GM23338 (cell line): ENCODE measurements around the gene TTPAL. TPM values are rescaled to one million over a fixed set of nuclear protein-coding genes. Genes with fewer than 3 reads are reported as not detected.

ENCODE experiments used
- ATAC-seq: fragments of 200-7000 bp; cut with Tn5 transposase; 3 replicates; pipeline ENCODE4 v1.9.1; 2020
- DNase-seq: peaks from one replicate; pipeline ENCODE4 v3.0.0-alpha.2; 2015; ENCODE audit warnings: low spot score
- H2AFZ ChIP-seq: fragments of 200-600 bp; sonication (generic); 2 replicates; pipeline ENCODE4 v1.8.0; 2016; ENCODE audit warnings: antibody characterized with exemption, mild to moderate bottlenecking, moderate library complexity
- H3F3A ChIP-seq: fragments of 200-600 bp; sonication (generic); replicated peaks from 2 replicates; pipeline ENCODE4 v1.8.0; 2017; ENCODE audit warnings: antibody characterized with exemption, mixed run types, low read depth
- H3K27ac ChIP-seq: fragments of 200-600 bp; sonication (generic); 2 replicates; pipeline ENCODE4 v1.6.1; 2016; ENCODE audit warnings: low read depth
- H3K27me3 ChIP-seq: fragments of 200-600 bp; sonication (generic); 2 replicates; pipeline ENCODE4 v1.8.0; 2016; ENCODE audit warnings: mild to moderate bottlenecking, mixed run types, moderate library complexity; ENCODE audit not compliant: insufficient read depth
- H3K36me3 ChIP-seq: fragments of 200-600 bp; sonication (generic); 2 replicates; pipeline ENCODE4 v1.8.0; 2016; ENCODE audit warnings: mild to moderate bottlenecking; ENCODE audit not compliant: insufficient read depth
- H3K4me1 ChIP-seq: fragments of 200-600 bp; sonication (generic); 2 replicates; pipeline ENCODE4 v1.8.0; 2016; ENCODE audit warnings: mild to moderate bottlenecking, moderate library complexity; ENCODE audit not compliant: insufficient read depth
- H3K4me2 ChIP-seq: fragments of 200-600 bp; sonication (generic); 2 replicates; pipeline ENCODE4 v1.7.1; 2017; ENCODE audit warnings: mixed run types
- H3K4me3 ChIP-seq: fragments of 200-600 bp; sonication (generic); 2 replicates; pipeline ENCODE4 v1.6.1; 2016; ENCODE audit warnings: mixed run types
- H3K79me2 ChIP-seq: fragments of 200-600 bp; sonication (generic); replicated peaks from 2 replicates; pipeline ENCODE4 v1.8.0; 2017; ENCODE audit warnings: mild to moderate bottlenecking; ENCODE audit not compliant: insufficient read depth
- H3K9me2 ChIP-seq: fragments of 200-600 bp; sonication (generic); 2 replicates; pipeline ENCODE4 v1.8.0; 2017; ENCODE audit not compliant: insufficient read depth
- H4K20me1 ChIP-seq: fragments of 200-600 bp; sonication (generic); replicated peaks from 2 replicates; pipeline ENCODE4 v1.8.0; 2017; ENCODE audit warnings: mild to moderate bottlenecking; ENCODE audit not compliant: insufficient read depth
- H3K27ac Mint-ChIP-seq: 2 replicates; pipeline ENCODE4 v1.8.0; 2020; ENCODE audit warnings: inconsistent platforms, mild to moderate bottlenecking, moderate library complexity, mixed read lengths
- H3K27me3 Mint-ChIP-seq: 3 replicates; pipeline ENCODE4 v1.8.0; 2022; ENCODE audit warnings: low read depth, mild to moderate bottlenecking, moderate library complexity, mixed read lengths, inconsistent platforms; ENCODE audit not compliant: insufficient read depth, poor library complexity
- H3K36me3 Mint-ChIP-seq: 3 replicates; pipeline ENCODE4 v1.8.0; 2021; ENCODE audit warnings: low read depth, mild to moderate bottlenecking, inconsistent platforms, moderate library complexity, mixed read lengths
- H3K4me1 Mint-ChIP-seq: 3 replicates; pipeline ENCODE4 v1.8.0; 2020; ENCODE audit warnings: mild to moderate bottlenecking, inconsistent platforms, mixed read lengths
- H3K4me3 Mint-ChIP-seq: 3 replicates; pipeline ENCODE4 v1.8.0; 2021; ENCODE audit warnings: moderate library complexity, mild to moderate bottlenecking, inconsistent platforms, mixed read lengths
- H3K9me3 Mint-ChIP-seq: 3 replicates; pipeline ENCODE4 v1.8.0; 2020; ENCODE audit warnings: moderate library complexity, mild to moderate bottlenecking, inconsistent platforms, mixed read lengths
- CREB1 ChIP-seq: fragments of 250-450 bp; sonication (Bioruptor Pico); IDR thresholded peaks from 2 replicates; pipeline ENCODE4 v1.5.0; 2020; ENCODE audit warnings: low read depth, mild to moderate bottlenecking, moderate library complexity
- CTCF ChIP-seq, 2 experiments: fragments of 200-600 bp in 1 of 2; sonication (generic) in 1 of 2; conservative IDR thresholded peaks; 2 replicates each; pipeline versions ENCODE4 v1.5.1 to v1.6.1; 2016 to 2017; ENCODE audit warnings: antibody characterized with exemption in 2 of 2, low read depth in 2 of 2, mild to moderate bottlenecking in 2 of 2, moderate library complexity in 1 of 2
- ETS1 ChIP-seq: IDR thresholded peaks from 2 replicates; pipeline ENCODE4 v1.6.1; 2016; ENCODE audit warnings: antibody characterized with exemption
- EZH2 ChIP-seq: fragments of 200-600 bp; sonication (generic); IDR thresholded peaks from one replicate; pipeline ENCODE4 v1.8.0; 2017; ENCODE audit warnings: antibody characterized with exemption, mild to moderate bottlenecking, low read depth; ENCODE audit not compliant: unreplicated experiment
- EZH2phosphoT487 ChIP-seq: fragments of 200-600 bp; sonication (generic); IDR thresholded peaks from one replicate; pipeline ENCODE4 v1.8.1; 2018; ENCODE audit warnings: antibody characterized with exemption; ENCODE audit not compliant: unreplicated experiment
- JUNB ChIP-seq: IDR thresholded peaks from one replicate; pipeline ENCODE4 v1.6.1; 2016; ENCODE audit warnings: antibody characterized with exemption; ENCODE audit not compliant: unreplicated experiment
- NANOG ChIP-seq: IDR thresholded peaks from 2 replicates; pipeline ENCODE4 v1.6.1; 2016; ENCODE audit warnings: antibody characterized with exemption, borderline replicate concordance
- REST ChIP-seq: IDR thresholded peaks from one replicate; pipeline ENCODE4 v1.6.1; 2018; ENCODE audit warnings: antibody characterized with exemption; ENCODE audit not compliant: unreplicated experiment
- STAT1 ChIP-seq: IDR thresholded peaks from one replicate; pipeline ENCODE4 v1.6.1; 2016; ENCODE audit warnings: antibody characterized with exemption; ENCODE audit not compliant: unreplicated experiment
- ZNF114 ChIP-seq: fragments of 250-450 bp; sonication (Bioruptor Pico); IDR thresholded peaks from 2 replicates; pipeline ENCODE4 v1.5.0; 2020; ENCODE audit warnings: mild to moderate bottlenecking, moderate library complexity
- polyA plus RNA-seq: library from polyadenylated mRNA; unstranded; fragments of >200 nt; fragmentation: Nextera tagmentation; extraction: Ambion mirVana; gene quantifications from 2 replicates; pipeline ENCODE4 v1.2.1, GENCODE V29; 2016
- total RNA-seq: library from RNA; depleted of rRNA; stranded (reverse); fragments of >200 nt; shearing (Covaris generic); gene quantifications from 2 replicates; pipeline ENCODE4 v1.2.3, GENCODE V29; 2014

Gene TTPAL
- total and polyA plus RNA-seq, 2 experiments from 2014 or later: 3.7 to 10.2 TPM

GRCh38 chr20:44461142-44461802, 14.4 kb upstream of the TTPAL start (continued):
- TF ChIP-seq ETS1 (no peak), CTCF (conservative IDR thresholded peaks at IDR 0.05; ENCODE audit: low read depth in 2 of 2) (no peak), EZH2phosphoT487 (no peak), NANOG (no peak), CREB1 (CRISPR knock-in tag) (no peak), REST (no peak), EZH2 (no peak), ZNF114 (CRISPR knock-in tag) (no peak)

- no peaks in the 10 kb centered on the region for H3K9me3 Mint-ChIP-seq
- H3K4me3 ChIP-seq: no peak overlapping the region
- H2AFZ ChIP-seq: no peak overlapping the region
- no peak overlapping the region for H3K27ac Mint-ChIP-seq
- ATAC-seq (no peak), DNase-seq (no peak)
- H3F3A ChIP-seq: no peaks in the 10 kb centered on the region
- no peaks in the 10 kb centered on the region for H3K36me3 Mint-ChIP-seq
- TF ChIP-seq CTCF (conservative IDR thresholded peaks at IDR 0.05; ENCODE audit: low read depth in 2 of 2) (no peak), JUNB (no peak), STAT1 (no peak), NANOG (no peak), EZH2phosphoT487 (no peak), CREB1 (CRISPR knock-in tag) (no peak)
- H4K20me1 ChIP-seq: no peaks in the 10 kb centered on the region
- no peaks in the 10 kb centered on the region for H3K36me3 ChIP-seq
- H3K27ac ChIP-seq: no peak overlapping the region
- no peaks in the 10 kb centered on the region for H3K27me3 ChIP-seq
- H3K4me2 ChIP-seq: no peak overlapping the region
- peaks cover 7% of the 10 kb centered on the region; the same call in 2 of the 3 replicates for H3K4me1 Mint-ChIP-seq
- peaks cover 7% of the 10 kb centered on the region for H3K27me3 Mint-ChIP-seq
- no peaks in the 10 kb centered on the region for H3K79me2 ChIP-seq
- no peaks in the 10 kb centered on the region for H3K9me2 ChIP-seq
- no peaks in the 10 kb centered on the region for H3K4me1 ChIP-seq
- H3K4me3 Mint-ChIP-seq: no peak overlapping the region
Observed at GRCh38 chr20:44461803-44462174, 13.9 kb upstream of the TTPAL start.
